GM18517 (cell line): ENCODE results near the gene TTR.

Experiments
- ATAC-seq: cut with Tn5 transposase; IDR thresholded peaks from one replicate; pipeline ENCODE4 v1.9.1; 2021; ENCODE audit warnings: mild to moderate bottlenecking, moderate library complexity; ENCODE audit not compliant: unreplicated experiment

The TTR gene

DNA sequence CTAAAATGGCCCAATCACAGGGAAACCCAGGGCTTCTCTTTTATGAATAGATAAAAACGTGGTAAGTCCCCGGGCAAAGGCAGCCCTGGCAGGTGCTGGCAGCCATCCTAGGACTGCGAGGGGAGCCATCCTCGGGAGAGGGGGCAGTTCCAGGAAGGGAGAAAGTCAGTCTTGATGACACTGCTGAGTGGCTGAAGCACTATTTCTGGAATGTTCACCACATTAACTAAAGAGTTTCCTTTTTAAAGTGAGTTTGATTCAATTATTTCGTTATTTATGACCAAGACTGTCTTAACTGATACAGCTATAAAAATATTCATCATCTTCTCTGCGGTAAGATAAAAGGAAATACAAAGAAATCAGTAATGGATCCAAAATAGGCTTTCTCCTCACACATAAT, 20.4 kb downstream of the TTR start:
- no peak for ATAC-seq

DNA sequence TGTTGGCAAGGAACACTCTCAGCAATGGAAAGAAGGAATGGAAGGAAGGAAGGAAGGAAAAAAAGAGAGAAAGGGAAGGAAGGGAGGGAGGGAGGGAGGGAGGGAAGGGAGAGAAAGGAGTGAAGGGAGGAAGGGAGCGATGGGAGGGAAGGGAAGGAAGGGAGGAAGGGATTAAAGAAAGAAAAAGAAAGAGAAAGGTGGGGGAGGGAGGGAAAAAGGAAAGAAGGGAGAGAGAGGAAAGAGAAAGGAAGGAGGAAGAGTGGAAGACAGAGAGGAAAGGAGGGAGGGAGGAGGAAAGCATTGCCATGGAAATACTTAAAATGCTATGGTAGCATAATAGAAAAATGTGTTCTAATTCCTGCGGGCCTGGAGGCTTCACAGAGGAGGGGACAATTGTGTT, 22.4 kb downstream of the TTR start:
- no peak for ATAC-seq

DNA sequence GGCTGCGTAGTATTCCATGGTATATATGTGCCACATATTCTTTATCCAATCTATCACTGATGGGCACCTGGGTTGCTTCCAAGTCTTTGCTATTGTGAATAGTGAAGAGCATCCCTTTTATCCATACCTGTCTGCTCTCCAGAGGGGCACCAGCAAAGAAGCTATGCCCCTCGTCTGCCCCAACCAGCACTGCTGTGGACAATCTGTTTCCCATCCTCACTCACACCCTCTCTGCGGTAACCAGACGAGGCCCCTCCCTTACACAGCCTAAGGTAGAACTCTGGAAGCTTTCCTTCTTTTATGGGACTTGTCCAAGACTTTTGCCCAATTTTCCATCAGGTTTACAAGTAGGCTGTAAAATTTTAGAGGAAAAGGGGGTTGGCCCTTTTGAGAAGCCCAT, 24.9 kb downstream of the TTR start:
- no peak for ATAC-seq

DNA sequence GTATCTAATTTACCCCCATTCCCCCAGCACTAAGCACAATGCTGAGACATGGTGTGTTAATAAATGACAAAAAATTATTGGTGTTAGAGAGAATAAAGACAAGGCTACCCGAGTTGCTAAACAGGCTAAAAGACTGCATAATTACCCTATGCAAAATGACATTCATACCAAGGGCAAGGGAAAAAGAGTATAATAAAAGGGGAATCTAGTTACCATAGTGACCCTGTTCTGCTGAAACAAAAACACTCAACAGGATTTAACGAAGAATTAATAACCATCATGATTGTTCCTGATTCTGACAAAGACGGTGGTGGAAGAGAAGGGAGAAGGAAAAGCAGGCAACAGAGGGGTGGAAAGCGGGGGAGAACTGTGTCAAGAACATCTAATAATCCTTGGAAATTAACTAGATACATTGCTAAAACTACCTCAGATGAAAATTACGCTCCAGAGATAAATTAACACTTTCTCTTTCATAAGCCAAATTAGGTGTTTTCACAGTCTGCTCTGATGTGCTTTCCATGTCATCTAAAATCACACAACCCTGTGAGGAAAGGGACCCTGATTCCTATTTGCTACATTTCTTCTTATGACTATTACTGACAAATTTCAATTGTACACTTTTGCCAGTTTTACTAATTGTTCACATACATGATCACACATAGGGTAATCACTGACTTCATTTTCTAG, 25.5 kb downstream of the TTR start:
- no peak for ATAC-seq

DNA sequence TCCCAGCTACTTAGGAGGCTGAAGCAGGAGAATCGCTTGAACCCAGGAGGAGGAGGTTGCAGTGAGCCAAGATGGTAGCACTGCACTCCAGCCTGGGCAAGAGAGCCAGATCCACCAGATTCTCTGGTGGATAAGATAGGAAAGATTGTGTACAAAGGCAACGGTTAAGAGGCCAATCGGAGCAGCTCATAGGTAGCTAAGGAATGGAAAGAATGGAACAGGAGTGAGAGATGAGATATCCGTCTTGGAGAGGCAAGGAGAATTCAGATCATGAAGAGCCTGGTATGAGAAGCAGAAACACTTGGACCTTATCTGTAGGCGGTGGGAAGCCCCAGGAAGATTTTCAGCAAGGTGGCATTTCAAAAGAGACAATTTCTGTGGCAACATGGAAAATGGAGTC, 27.1 kb downstream of the TTR start:
- no peak for ATAC-seq

DNA sequence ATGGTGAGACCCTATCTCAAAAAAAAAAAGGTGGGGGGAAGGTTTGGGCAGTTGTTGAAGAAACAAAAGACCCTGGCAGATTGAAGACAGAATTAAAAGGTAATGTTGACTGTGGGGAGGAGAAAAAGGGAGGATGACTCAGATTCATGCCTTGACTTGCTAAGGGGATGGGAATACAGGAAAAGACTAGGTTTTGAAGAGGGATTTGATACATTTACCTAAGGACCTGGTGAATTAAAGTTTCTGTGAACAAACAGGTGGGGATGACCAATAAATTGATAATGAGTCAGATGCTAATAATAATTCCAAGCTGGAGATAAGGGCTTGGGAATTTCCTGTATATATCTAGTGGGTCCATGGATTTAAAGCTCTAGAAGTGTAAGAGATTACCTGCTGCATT, 27.6 kb downstream of the TTR start:
- no peak for ATAC-seq

DNA sequence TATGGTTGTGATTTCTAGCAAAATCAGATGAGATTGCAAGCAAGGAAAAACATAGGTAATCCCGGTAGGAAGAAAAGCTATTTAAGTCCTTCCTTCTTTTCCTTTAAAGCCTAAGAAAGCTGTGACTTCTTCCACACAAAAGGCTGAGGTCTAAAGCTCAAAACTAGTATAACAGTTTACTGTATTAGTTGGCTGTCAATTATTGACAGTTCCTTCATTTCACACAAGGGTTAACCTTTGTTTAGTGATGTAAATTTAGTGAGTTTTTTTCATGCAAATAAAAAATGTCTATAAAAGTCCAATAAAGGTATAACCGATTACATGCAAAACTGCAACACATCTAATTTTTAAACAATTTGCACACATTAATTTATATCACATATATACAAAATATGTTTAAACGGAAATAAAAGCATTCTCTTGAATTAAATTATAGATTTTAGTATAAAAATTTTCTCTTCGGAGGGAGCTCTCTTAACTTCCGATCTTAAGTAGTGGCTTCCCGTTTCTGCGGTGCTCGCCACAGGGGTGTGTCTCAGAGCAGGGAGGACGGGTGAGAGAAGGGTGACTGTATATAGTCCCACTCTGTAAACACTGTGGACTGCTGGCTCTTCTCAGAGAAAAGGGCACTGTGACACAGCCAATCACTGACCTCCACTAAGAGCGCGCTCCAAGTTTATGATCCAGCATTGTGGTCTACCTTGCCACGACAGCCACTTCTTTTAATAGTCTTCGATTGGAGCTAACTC, 33.4 kb downstream of the TTR start:
- ATAC-seq = no peak

DNA sequence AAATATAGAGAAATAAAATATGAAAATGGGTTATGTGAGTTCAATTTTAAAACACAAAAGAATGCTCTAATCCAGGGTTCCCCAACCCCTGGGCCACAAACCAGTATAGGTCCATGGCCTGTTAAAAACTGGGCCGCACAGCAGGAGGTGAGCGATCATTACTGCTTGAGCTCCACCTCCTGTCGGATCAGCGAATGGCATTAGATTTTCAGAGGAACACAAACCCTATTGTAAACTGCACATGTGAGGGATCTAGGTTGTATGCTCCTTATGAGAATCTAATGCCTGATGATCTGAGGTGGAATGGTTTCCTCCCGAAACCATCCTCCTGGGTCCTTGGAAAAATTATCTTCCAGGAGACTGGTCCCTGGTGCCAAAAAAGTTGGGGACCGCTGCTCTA, 34.7 kb downstream of the TTR start:
- no peak for ATAC-seq

DNA sequence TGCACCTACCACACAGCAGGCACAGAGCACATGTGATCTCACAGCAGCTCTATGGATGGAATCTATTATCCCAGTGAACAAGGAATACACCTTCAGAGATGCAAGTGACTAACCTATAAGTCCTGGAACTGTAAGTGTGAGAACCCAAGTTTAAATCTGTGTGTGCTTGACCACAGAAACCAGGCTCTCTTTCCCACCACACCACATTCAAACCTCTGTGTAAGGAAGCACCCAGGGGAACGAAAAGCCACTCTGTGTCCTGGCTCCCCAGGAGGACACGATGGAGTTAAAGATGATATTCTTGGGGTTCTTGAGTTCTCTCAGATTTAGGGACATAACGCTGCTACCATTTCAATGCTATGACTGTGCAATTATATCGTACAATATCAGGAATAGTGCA, 38.9 kb downstream of the TTR start:
- ATAC-seq = no peak

DNA sequence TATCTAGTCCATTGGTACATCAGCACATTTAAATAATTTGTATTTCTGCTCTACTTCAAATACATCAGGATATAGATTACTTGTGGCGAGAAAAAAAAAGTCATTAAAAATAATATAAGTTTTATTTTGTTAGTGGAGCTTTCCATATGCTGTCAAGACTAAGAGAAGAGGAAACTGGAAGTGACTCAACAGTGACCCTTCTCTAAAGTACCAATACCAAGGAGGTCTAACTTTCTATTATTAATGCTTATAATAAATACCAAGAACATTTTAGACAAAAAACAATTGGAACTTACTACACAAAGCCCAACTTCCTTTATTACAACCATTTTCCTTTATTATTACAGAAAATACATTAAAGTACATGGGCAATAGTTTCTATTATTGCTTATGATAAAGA, 39.8 kb downstream of the TTR start:
- no peak for ATAC-seq

DNA sequence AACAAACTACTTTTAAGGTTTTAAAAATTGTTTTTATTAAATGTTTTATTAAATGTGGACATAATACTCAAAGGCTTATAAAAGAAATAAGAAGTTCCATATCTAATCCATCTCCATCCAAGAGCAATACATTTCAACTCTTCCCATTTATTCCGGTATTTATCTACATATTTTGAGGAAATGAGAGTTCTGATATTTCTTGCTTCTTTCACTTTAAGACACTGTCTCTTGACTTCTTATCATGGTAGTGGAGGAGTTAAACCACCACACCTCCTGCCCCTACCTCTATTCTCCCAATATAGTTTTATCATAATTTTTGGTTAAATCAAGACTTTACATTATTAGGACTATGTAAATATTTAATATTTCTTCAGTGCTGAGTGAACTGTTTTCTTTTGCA, 40.7 kb downstream of the TTR start:
- no peak for ATAC-seq

DNA sequence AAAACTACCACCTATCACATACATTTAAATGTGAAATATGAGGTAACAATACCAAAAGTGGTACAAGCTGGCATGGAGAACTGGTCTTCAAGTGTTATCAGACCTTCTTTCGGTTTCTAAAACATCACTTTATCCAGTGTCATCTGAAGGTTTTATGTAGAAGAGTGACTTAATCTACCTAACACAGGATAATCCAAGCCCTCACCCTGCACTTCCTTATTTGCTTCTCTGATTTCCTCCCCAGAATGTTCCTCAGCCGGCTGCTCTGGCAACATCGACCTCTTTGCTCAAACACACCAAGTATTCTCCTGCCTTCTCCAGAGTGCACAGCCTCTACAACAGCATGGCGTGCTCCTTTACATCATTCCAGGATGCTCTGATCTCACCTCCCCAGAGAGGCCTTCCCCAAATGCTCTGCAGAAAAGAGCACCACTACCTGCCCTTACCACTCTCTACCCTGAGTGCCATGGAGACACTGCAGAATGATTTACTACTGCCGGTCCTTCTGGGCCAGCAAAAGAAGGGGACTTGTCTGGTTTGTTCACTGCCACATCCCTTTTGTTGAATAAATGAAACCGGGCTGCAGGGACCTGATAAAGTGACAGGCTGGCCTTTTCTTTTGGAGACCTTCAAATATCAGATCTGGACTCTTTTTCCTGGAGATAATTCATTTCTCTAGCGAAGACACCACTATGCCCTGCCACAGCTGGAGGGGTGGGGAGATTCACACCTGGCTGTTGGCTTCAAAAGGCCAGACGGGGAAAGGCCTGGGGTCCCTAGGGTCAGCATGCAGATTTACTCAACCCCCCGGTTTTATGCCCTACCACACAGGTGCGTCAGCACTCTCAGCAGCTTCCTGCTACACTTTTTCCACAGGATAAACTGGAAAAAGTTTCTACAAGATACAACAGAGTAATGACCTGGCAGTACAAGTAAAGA, 42.0 kb downstream of the TTR start:
- peak; percentile 28 for ATAC-seq

DNA sequence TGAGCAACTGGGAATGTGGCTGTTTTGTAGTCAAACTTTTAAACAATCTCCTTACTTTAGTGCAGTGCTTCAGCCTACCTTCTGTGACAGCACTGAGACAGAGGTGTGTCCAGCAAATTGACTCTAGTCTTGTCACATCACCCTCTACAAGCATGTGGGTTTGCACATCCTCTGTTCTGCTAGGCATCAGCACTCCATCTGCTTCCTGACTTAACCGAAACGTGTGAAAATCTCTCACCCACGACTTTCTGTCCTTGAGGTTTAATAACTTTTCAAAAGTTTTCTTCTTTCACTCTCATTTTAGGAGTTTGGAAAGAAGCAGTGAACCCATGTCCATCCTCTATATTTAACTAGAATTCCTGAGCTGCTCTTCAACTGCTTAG, 42.6 kb downstream of the TTR start:
- peak; percentile 93 for ATAC-seq

DNA sequence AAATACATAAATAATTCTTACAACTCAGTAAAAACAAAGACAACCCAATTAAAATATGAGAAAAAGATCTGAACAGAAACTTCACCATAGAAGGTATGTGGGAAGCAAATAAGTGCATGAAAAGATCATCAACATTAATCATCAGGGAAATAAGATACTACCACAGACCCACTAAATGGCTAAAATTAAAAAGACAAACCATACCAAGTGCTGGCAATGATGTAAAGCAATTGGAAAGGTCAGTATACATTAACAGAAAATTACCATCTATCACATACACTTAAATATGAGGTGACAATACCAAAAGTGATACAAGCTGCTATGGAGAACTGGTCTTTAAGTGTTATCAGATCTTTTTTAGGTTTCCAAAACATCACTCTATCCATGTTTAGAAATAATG, 44.7 kb downstream of the TTR start:
- ATAC-seq = no peak

DNA sequence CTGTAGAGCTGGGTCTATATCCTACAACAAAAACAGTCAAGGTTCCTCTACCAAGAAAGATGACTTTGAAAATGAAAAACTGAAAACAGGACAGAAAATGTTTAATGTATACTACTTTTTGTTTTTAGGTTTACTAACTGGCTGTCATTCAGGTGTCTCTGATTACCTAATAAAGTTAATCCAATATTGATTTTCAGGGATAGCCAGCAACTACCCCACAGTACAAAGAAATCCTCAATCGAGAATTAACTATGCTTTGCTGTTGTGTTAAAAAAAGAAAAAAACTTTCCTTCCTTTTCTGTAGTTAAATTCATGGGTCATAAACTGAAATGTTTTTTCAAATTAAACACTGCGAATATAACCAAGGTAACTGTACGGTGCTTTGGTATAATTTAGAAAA, 45.8 kb downstream of the TTR start:
- ATAC-seq = no peak

DNA sequence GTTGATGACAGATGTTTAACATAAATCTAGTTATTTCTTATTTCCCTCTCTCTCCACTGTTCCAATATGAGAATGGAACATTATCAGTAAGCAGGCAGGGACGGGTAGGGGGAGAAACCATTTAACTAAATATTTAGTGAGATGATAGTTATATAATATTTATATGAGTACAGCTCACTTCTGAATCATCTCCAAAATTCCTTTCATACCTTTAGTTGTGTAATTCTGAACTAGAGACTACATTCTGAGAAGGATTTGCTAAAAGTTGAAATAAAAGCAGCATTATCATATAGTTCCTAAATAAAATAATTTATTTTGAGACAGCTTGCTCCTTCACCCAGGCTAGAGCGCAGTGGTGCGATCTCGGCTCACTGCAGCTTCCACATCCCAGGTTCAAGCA, 51.3 kb downstream of the TTR start:
- no peak for ATAC-seq

DNA sequence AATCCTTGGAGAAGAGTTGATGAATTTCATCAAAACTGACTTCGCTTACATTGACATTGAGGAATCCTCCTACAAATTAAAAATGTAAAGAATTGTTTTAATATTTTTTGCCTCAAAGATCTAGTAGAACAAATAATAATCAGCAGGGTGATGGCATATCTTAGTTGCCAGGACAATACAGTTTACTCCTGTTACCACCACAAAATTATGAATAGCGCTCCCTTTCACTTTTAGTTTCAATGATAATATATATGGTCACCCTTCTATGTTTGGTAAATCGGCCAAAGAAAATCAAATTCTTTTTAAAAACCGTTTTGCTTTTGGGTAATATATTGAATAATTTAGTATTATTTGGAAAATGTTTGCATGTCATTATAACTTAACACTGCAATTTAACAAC, 53.7 kb downstream of the TTR start:
- no peak for ATAC-seq

DNA sequence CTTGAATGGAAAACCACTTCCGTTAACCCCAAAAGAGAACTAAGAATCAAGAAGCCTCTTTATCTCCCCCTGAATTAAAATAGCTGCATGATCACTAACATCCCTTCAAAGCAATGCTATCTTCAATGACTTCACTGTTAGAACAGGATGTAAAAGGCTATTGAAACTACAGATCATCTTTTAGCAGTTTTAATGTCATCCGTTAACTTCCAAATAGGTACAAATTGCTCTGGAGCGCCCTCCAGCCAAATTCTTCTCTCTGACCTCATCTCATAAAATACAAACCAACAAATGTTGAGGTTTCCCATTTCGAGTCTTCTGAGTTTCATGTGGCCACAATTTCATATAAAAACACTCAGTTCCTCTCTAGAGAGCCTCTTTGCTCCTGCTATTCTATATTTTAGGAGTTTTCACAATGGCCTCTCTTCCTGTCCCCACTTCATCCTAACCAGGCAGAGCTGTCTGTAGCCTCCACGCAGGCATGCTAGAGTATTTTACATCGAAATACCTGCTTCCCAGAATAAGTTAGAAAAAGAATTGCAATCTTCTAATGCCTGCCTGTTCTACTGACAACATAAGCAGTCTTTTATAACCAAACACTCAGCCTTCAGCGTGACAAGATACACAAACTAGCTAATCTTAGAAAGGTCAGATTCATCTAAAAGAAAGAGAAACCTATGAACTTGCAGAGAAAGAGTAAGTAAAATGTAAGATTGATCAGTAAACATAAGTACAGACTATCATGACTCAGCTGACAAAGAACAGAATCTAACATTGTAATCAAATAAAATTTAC, 54.9 kb downstream of the TTR start:
- ATAC-seq = no peak

DNA sequence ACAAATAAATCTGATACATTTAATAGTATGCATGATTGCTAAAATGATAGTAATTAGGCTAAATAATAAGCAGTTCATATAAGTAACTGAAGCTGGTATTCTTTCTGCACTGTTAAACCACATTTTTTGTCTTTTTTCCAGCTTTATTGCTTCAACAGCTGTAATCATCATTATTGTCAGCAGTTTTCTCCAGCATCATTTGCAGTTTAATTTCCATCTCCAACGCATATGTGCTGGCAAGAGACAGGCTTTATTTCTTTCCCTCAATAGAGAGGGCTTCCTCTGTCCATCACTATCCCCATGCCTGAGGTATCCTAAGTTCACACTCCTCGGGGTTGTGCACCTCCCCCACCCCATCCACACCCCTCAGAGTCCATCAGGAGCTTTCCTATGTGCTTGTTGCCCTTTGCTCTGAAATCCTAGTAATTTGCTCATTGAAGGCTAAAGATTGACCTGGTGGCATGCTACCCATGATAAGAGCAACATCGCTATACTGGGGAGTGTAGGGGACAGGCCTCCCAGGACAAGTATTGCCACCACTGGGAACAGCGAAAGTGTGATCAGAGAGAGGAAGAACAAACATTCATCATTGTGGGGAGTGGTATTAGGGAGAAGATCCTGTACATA, 55.6 kb downstream of the TTR start:
- no peak for ATAC-seq
